Stimulated activated CD8-positive, alpha-beta memory T cell treated with anti-CD3 and anti-CD28 coated beads, Interleukin-7, amount 100 ng/mL, for 4 hours (primary cell): ENCODE data around the gene TINAGL1.
A peak's percentile ranks its signal among the peaks of the same experiment; 100 is the strongest.

Source experiments
- DNase-seq, 2 donors: peaks; one replicate each; pipeline ENCODE4 v3.0.0-alpha.2; 2020; ENCODE audit warnings: low read depth in 2 of 2

Gene TINAGL1, protein sequence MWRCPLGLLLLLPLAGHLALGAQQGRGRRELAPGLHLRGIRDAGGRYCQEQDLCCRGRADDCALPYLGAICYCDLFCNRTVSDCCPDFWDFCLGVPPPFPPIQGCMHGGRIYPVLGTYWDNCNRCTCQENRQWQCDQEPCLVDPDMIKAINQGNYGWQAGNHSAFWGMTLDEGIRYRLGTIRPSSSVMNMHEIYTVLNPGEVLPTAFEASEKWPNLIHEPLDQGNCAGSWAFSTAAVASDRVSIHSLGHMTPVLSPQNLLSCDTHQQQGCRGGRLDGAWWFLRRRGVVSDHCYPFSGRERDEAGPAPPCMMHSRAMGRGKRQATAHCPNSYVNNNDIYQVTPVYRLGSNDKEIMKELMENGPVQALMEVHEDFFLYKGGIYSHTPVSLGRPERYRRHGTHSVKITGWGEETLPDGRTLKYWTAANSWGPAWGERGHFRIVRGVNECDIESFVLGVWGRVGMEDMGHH

DNA sequence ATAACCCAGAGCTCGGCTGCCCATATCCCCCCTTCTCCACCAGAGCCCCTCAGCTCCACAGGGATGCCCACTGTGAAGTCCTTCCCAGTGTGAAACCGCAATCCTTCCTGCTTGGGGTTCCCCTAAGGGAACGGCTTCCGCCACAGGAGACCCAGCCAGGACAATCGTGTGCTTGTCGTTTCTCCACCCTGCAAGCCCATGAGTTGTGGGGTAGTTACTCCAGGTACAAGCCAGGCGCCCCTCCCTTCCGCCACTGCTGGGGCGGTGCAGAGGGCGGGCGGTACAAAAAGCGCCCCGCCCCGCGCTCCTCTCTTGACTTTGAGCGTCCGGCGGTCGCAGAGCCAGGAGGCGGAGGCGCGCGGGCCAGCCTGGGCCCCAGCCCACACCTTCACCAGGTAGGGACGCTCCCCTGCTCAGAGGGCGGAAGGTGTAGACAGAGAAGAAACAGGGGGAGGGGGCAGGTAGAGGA is at the start of gene TINAGL1:
TINAGL1 (plus strand) TSS at position 315 of the 469 bp plus-strand sequence. CDS start 634 bp downstream, outside the sequence.
- no peak for DNase-seq

DNA sequence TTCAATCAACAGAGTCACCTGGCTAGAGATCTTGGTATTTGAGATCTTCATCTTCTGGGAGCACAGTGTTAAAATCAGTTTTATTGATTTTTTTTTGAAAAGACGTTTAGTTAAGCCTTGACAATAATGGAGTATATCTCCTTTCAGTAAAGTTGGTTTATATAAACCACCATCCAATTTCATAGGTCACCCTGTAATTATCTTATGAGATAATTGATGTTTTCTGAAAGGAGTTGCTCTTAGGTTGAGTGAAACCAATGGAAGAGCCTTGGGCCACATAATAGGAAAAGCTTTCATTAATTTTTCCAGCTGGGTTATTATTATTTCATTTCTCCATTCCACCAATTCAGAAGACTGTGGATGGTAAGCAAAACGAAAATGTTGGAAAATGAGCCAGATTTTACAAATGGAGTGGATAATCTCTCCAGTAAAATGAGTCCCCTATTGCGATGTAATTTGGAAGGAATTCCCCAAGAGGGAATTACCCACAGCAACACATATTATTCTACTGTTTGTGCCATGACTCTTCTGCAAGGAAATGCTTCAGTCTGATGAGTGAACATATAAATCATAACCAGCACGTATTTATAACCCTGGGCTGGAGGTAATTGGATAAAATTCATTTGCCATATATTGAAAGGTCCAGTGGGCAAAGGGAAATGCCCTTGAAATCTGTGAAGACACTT is 46.2 kb upstream of the TINAGL1 start:
- no peak for DNase-seq

DNA sequence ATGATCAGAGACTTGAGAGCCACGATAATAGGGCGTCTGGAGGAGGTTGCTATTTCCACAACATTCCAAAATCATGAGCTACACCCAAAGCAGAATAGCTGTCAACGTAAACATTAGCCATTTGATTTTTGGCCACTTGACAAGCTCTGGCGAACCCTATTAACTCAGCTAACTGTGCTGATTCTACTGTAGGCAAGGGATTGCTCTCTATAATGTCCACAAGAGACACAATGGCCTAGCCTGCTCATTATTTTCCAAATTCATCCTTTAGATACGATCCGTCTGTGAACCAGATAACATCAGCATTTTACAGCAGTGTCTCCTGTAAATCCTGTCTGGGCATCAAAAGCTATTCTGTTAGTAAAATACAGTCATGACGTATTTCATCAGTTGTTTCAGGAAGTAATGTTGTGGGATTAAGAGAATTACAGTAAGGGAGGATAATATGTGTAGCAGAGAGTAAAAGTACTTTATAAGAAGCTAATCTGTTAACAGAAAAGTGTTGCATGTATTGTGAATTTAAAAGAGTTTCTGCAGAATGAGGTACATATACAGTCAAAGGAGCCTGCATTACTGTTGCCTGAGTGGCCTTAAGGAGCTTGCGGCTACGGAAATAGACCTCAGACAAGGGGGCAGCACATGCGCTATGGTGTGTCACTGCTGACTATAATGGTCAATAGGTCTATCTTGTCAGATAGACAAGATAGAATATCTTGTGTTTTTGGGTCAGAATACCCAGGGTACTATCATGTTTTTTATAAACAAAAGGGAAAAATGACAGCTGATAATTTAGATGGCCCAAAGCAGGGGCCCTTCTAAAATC is 44.9 kb upstream of the TINAGL1 start:
- DNase-seq = no peak

DNA sequence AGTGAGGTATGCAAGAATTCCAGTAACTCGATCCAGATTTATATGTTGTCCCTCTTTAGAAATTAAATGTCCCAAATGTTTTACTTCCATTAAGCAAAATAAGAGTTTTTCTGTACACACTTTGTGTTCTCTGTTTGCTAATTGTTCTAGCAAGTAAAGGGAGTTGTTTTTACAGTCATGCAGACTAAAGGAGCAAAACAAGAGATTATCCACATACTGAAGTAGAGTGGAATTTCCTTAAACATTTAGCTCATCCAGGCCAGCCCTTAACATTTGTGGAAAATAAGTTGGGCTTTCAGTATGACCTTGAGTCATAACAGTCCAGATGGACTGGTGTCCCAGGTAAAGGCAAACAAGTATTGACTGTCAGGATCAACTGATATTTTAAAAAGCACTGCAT is 44.1 kb upstream of the TINAGL1 start:
- no peak for DNase-seq

DNA sequence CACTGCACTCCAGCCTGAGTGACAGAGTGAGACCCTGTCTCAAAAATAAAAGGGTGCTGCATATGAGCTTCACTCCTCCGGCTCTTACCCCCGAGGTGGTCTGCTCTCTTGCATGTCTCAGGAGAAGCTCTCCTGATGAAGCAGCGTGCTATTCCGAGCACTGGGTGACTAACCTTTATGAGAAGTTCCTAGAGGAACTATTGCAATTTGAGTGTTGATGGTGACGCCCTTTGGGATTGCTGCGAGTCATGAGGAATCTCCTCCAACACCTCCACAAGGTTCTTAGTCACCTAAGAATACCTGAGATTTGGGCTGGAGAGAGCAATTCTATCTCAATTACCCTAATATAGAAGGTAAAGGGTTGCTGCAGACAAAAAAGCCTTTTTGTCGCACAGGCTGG is 40.8 kb upstream of the TINAGL1 start:
- no peak for DNase-seq

DNA sequence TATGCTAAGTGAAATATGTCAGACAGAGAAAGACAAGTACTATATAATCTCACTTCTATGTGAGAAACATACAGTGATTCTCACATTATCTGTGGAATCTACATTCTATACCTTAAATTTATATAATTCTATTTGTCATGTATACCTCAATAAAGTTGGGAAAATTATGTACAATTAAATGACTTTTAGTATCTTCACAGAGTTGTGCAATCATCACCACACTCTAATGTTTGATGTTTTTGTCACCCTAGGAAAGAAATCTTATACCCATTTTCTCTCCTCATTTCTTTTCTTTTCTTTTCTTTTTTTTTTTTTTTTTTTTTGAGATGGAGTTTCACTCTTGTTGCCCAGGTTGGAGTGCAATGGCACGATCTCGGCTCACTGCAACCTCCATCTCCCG is 37.0 kb upstream of the TINAGL1 start:
- DNase-seq = no peak

DNA sequence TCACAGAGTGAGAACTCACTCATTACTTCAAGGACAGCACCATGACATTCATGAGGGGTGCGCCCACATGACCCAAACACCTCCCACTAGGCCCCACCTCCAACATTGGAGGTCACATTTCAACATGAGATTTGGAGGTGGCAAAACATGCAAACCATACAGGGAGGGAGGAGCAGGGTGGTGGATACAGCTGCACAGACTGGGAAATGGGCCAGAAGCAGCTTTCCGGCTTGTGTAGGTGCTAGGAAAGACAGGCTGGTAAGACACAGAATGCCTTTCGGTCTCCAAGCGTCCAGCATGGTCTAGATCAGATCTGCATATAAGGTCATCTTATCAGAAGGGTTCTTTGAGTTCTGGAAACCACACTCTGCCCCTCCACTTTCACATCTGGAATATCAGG is 35.1 kb upstream of the TINAGL1 start:
- DNase-seq = no peak

DNA sequence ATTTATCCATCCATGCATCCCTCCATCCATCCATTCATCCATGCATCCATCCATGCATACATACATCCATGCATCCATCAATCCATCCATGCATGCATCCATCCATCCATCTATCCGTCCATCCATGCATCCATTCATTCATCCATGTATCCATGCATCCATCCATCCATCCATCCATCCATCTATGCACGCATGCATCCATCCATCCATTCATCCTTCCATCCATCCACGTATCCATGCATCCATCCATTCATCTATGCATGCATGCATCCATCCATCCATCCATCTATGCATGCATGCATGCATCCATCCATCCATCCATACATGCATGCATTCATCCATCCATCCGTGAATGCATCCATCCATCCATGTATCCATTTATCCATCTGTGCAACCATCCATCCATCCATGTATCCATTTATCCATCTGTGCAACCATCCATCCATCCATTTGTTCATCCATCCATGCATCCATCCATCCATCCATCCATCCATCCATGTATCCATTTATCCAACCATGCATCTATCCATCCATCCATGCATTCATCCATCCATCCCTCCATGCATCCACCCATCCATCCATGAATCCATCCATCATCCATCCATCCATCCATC is 30.3 kb upstream of the TINAGL1 start:
- DNase-seq = no peak

DNA sequence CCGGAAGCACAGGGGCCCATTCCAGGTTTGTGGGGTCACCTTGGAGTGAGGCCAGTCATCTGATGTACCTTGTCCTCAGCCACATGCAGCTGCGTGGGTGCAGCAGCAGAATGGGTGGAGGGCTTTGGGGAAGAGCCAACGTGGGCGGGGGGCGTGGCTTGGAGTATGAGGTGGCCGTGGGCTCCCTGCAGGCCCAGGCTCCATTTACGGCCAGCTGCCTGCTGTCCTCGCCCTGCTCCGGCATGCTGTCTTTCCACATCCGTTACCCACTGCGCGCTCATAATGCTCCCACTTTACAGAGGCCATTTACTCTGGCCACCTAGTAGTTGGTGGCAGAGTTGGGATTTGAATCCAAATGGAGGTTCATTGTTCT is 27.8 kb upstream of the TINAGL1 start:
- DNase-seq = no peak

DNA sequence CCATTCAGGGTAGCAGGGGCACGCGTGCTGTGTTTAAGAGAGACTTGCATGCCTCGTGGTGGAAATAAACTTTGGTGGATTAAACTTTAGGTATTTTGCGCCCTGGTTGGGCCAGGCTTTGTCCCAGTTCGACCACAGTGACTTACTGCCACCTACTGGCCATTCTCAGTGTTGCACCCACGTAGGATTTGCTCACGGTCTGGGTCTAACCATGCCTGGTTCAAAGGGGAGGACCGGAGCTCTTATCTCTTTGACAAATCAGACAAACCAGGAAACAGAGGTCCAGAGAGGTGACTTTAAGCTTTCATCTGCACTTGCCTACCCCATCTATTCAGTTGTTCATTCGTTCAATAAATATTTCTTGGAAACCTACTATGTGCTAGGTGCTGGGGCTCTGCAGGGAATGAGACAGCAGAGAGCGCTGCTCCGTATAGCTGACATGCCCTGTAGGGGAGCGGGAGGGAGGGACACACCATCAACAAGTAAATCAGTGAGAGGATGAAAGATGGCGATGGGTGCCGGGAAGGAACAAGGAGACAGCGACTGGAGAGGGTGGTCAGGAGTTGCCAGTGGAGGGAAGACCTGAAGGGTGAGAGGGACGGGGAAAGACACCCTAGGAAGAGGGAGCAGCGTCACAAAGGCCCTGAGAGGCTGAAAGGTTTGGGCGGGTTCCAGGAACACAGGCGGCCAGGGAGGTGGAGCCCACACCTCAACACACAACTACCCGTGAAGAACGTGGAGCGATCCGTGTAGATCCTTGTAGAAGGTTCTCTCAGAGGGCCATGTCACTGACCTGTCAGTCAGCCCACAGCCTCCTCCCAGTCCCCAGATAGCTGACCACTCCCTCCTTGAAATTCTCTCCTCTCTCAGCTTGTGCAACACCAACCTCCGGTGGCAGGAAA is 27.2 kb upstream of the TINAGL1 start:
- DNase-seq = peak; percentile 58 to 67

DNA sequence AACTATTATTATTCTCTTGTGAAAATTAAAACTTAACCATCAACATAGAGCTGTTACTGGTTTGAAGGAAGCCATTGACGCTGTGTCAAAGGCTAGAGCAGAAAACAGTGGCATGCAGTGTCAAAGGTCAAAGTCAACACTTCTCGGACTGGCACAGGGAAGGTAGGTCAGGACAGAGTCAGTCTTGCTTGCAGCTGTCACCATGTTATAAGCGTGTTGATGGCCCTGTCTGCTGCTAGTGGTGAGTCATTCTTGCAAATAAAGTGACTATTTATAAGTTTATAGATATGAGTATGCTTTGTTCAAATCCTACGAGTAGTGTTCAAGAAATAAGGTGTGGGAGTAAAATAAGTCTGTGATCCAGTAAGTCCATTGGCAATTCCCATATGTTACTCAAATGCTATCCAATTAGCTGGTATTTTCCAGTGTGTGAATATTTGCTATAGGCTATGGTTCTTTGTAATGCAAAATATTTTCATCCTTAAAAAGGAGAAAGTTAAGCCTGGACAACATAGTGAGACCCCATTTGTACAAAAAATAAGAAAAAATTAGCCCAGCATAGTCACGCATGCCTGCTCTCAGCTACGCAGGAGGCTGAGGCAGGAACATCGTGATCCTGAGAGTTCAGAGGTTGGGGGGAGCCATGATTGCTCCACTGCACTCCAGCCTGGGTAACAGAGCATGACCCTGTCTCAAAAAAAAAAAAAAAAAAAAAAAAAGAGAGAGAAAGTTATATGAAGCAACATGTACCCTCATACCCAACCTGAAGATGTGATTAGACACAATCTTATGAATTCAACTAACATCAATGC is 26.3 kb upstream of the TINAGL1 start:
- no peak for DNase-seq

DNA sequence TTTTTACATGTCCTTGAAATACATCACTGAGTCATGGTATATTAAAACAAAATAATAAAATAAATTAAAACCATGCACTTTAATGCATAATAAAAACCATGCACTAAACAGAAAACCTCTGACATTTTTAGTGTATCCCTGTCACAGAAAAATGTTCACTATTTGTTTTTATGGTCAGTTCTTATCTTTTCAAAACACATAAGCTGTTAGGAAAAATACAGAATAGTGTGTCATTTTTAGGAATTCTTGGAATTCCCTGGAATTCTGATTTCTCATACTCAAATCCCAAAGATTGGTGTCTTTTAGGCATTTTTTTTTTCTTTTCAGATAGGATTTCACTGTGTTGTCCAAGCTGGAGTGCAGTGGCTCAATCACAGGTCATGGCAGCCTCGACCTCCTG is 25.1 kb upstream of the TINAGL1 start:
- no peak for DNase-seq

DNA sequence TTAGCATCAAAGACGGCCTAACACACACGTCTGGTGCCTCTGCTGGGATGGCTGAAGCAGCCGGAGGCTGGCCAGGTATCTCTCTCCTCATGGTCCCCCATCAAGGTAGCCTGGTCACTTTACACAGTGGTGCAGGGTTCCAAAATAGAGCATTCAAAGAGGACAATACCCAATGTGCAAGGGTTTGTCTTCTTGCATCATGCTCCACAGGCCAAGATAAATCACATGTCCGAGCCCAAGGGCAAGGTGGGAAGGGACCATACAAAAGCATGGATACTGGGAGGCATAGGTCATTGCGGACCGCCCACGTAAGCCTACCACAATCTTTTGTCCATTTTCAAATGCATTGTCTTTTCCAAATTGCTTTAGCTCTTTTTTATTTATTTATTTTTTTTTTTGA is 23.8 kb upstream of the TINAGL1 start:
- DNase-seq = no peak

DNA sequence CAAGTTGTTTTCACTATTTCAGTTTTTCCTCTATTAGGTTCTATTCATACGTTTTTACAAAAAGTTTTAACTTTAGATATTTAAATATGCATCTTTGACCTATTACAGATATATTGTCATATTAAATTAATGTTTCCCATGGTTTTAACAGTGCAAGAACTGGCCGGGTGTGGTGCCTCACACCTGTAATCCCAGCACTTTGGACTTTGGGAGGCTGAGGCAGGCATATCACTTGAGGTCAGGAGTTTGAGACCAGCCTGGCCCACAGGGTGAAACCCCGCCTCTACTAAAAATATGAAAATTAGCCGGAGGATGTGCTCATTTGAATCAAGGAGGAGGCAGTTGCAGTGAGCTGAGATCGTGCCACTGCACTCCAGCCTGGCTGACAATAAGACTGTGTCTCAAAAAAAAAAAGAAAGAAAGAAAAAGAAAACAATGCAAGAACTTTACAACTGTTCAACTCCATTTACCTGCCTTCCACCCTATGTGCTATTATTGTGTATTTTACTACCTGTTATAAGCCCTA is 19.8 kb upstream of the TINAGL1 start:
- no peak for DNase-seq

DNA sequence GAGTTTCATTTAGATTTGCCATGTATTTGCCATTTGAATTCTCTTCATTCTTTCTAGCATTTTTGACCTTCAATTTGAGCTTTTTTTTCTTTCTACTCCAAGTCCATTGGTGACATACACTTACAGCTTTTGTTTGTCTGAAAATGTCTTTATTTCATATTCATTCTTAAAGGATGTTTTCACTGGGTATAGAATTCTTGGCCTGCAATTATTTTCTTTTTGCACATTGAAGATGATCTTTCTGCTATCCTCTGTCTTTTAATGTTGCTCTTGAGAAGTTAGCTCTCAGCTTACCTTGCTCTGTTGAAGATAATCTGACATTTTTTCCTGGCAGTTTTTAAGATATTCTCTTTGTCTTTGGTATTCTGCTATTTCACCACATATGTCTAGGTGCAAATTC is 16.6 kb upstream of the TINAGL1 start:
- no peak for DNase-seq

DNA sequence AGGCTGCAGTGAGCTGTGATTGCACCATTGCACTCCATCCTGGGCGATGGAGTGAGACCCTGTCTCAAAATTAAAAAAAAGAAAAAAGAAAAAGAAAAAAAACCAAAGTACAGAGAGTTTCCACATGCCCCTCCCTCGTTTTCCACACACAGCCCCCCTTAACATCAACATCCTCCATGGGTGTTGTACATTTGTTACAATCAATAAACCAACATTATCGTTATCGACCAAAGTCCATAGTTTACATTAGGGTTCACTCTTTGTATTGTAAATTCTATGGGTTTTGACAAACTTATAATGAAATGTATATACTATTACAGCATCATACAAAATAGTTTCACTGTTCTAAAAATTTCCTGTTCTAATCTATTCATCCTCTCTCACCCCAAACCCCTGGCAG is 15.9 kb upstream of the TINAGL1 start:
- DNase-seq = no peak

DNA sequence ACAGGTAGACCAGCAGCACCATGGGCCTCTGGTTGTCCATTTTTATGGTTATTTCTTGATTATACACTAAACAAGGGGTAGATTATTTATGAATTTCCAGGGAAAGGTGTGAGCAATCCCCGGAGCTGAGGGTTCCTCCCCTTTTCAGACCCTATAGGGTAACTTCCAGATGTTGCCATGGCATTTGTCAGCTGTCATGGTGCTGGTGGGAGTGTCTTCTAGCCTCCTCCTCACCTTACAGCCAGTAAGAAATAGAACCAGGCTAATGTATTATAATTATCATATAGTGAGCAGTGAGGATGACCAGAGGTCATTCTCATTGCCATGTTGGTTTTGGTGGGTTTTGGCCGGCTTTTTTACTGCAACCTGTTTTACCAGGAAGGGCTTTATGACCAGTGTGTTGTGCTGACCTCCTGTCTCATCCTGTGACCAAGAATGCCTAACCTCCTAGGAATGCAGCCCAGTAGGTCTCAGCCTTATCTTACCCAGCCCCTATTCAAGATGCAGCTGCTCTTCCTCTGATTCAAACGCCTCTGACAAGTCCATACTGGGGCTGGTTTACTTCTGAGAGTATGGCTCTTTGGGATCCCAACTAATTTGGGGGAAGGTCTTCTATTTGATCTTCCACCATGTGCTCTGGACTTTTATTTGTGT is 13.5 kb upstream of the TINAGL1 start:
- DNase-seq = no peak

DNA sequence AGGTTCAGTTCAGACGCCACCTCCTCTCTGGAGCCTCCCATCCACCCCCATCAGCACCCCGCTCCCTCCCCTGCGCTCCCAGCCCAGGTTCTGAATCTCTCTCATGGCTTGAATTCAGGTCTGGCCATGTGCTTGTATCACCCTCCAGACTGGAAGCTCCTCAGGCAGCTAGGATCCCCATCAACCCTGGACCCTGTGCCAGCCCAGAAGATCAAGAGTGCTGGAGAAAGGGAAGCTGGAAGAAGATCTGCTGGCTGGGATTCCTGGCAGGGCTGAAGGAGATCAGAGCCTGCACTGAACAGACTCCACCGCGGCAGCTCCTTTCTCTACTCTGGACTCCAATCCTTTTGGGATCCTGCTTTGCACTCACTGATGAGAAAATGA is 11.7 kb upstream of the TINAGL1 start:
- DNase-seq = no peak

DNA sequence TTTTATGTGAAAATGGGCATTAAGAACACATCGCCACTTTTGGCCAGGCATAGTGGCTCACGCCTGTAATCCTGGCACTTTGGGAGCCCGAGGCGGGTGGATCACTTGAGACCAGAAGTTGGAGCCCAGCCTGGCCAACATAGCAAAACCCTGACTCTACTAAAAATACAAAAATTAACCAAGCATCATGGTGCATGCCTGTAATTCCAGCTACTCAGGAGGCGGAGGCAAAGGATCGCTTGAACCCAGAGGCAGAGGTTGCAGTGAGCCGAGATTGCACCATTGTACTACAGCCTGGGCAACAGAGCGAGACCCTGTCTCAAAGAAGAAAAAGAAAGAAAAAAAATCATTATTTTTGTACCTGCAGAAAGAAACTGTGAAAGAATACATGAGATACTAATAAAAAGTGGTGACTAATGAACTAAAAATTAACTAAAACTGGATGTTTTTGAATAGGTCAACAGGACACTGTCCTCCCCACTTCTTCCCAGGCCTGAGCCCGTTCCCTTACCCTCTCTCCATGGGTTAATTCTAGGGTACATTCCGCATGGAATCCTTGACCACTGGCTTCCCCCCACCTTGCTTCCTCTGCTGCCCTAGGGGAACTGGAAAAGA is 8.3 kb upstream of the TINAGL1 start:
- no peak for DNase-seq
